K562 (cell line): ENCODE measurements around the gene SEC16A. TPM values are rescaled to one million over a fixed set of nuclear protein-coding genes. Genes with fewer than 3 reads are reported as not detected.

Source experiments
- CEBPB ChIP-seq: fragments of 450-650 bp; IDR thresholded peaks from 2 replicates; pipeline ENCODE4 v1.6.1; 2016; ENCODE audit warnings: missing genetic modification characterization, missing compliant biosample characterization
- CREB3L1 ChIP-seq: fragments of 450-650 bp; IDR thresholded peaks from 2 replicates; pipeline ENCODE4 v1.6.1; 2014; ENCODE audit warnings: low read depth, mild to moderate bottlenecking, moderate library complexity, borderline replicate concordance
- CTCFL ChIP-seq: IDR thresholded peaks from 2 replicates; pipeline ENCODE4 v1.6.1; 2011; ENCODE audit warnings: borderline replicate concordance, low read depth, mild to moderate bottlenecking, moderate library complexity, low read length; ENCODE audit not compliant: insufficient read depth, poor library complexity, severe bottlenecking
- HDAC2 ChIP-seq: fragments of 450-650 bp; IDR thresholded peaks from 2 replicates; pipeline ENCODE4 v1.6.1; 2016; ENCODE audit warnings: mild to moderate bottlenecking
- IRF2 ChIP-seq: sonication (generic); formaldehyde crosslinking; IDR thresholded peaks from 2 replicates; pipeline ENCODE4 v1.8.1; 2022; ENCODE audit warnings: mild to moderate bottlenecking, missing genetic modification reagents
- KDM4B ChIP-seq, 2 experiments: fragments of 450-650 bp in 1 of 2; sonication (generic) in 1 of 2; IDR thresholded peaks; 2 replicates each; pipeline ENCODE4 v1.6.1; 2016 to 2017; ENCODE audit warnings: borderline replicate concordance in 2 of 2, antibody characterized with exemption in 1 of 2, low read depth in 1 of 2, mild to moderate bottlenecking in 1 of 2
- NFRKB ChIP-seq: fragments of 450-650 bp; IDR thresholded peaks from 2 replicates; pipeline ENCODE4 v1.6.1; 2016; ENCODE audit warnings: low read depth
- NFXL1 ChIP-seq: fragments of 450-650 bp; formaldehyde crosslinking; IDR thresholded peaks from 2 replicates; pipeline ENCODE4 v1.4.0; 2021; ENCODE audit warnings: mild to moderate bottlenecking
- SAFB ChIP-seq: fragments of 200-400 bp; formaldehyde crosslinking; IDR thresholded peaks from 2 replicates; pipeline ENCODE4 v1.6.1; 2017; ENCODE audit warnings: low read depth, low read length, borderline replicate concordance
- SPI1 ChIP-seq: IDR thresholded peaks from 2 replicates; pipeline ENCODE4 v1.6.1; 2011; ENCODE audit warnings: low read depth, low read length, control low read depth, borderline replicate concordance
- TBP ChIP-seq: optimal IDR thresholded peaks from 2 replicates; pipeline ENCODE3; 2011; ENCODE audit warnings: low read depth, low read length, improper control_type of control experiment
- TEAD4 ChIP-seq, 2 experiments: sonication (generic) in 1 of 2; formaldehyde crosslinking in 1 of 2; IDR thresholded peaks; 2 replicates each; pipeline versions ENCODE4 v1.6.1 to v1.8.0; 2012 to 2022; ENCODE audit warnings: borderline replicate concordance in 1 of 2, inconsistent platforms in 1 of 2, low read length in 1 of 2, mild to moderate bottlenecking in 1 of 2, missing genetic modification reagents in 1 of 2
- ZBTB17 ChIP-seq: fragments of 450-650 bp; formaldehyde crosslinking; IDR thresholded peaks from 2 replicates; pipeline ENCODE4 v1.4.0; 2020; ENCODE audit warnings: mild to moderate bottlenecking
- ZEB2 ChIP-seq: fragments of 450-650 bp; IDR thresholded peaks from 2 replicates; pipeline ENCODE4 v1.6.1; 2016
- ZFX ChIP-seq: sonication (generic); formaldehyde crosslinking; IDR thresholded peaks from 2 replicates; pipeline ENCODE4 v1.8.0; 2022; ENCODE audit warnings: mild to moderate bottlenecking, missing genetic modification reagents, moderate library complexity
- ZNF592 ChIP-seq: fragments of 450-650 bp; IDR thresholded peaks from 2 replicates; pipeline ENCODE4 v1.6.1; 2017; ENCODE audit warnings: antibody characterized with exemption, mild to moderate bottlenecking
- ZNF766 ChIP-seq: fragments of 200-800 bp; sonication (Bioruptor generic); conservative IDR thresholded peaks from 2 replicates; pipeline ENCODE4 v1.6.1; 2016; ENCODE audit warnings: missing genetic modification characterization, missing compliant biosample characterization
- polyA plus RNA-seq, 8 experiments: library from polyadenylated mRNA; depleted of rRNA in 4 of 8; stranded (reverse) in 5 of 8; unstranded in 3 of 8; fragments of >200 nt; fragmentation: Nextera tagmentation in 2 of 8; fragmentation: Illumina TruSeq in 1 of 8; extraction: Ambion mirVana in 2 of 8; extraction: Trizol in 1 of 8; gene quantifications; 2 replicates each; pipeline versions ENCODE4 v1.2.1 to v1.2.3, GENCODE V29; 2011 to 2014; ENCODE audit warnings: inconsistent platforms in 1 of 8, missing spikeins in 1 of 8
- total RNA-seq, 7 experiments: library from RNA; depleted of rRNA in 6 of 7; stranded (reverse); fragments of >200 nt in 6 of 7; fragmentation: Illumina TruSeq in 2 of 7; extraction: Trizol in 2 of 7; gene quantifications; 2 replicates each; pipeline versions ENCODE4 v1.2.1 to v1.2.3, GENCODE V29; 2011 to 2021; ENCODE audit warnings: low replicate concordance in 1 of 7
- TF ChIP-seq, protein P1 (sequence below): sonication (generic); formaldehyde crosslinking; IDR thresholded peaks from 2 replicates; pipeline ENCODE4 v1.8.0; 2023; ENCODE audit warnings: mild to moderate bottlenecking, missing genetic modification reagents

The SEC16A gene
- total and polyA plus RNA-seq, 9 of the 15 experiments (the other 6 are each of a cell fraction or from before 2014, with no cell fraction given): 8.3 to 62.8 (median 14.0) TPM

DNA sequence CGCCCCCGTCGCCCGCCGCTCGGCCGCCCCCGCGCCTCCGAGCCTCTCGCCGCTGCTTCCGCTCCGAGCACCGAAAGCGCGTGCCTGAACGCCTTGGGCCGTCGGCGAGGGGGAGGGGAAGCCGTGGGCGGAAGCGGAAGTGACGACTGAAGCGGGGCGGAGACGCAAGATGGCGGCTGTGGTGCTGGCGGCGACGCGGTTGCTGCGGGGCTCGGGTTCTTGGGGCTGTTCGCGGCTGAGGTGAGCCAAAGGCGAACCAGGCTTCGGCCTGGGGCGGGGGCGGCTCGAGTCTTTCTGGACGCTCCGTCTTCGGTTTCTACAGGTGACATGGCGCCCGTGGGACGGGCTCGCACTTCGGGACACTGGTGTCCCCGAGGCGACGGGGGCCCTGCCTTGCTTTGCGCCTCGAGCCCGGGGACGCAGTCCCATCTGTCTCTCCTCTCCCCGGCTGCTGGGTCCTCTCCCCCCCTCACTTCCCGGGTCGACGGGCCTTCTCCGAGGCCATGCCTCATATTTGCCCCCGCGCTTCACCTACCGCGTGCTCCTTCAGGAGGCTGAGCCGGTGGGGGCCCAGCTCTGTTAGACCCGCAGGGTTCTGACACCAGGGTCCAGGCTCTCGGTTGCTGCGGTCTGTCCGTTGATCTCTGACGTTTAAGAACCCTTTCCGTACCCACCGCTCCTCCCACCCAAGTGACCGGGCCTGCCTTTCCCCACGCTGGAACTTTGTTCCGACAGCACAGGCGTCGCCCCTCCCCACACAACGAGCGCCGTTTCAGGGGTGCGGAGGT lies 72.1 kb downstream of the SEC16A start, which contains the start of the genes ENTR1 and PMPCA (continued):
- peak; percentile 43; the same call in 1 of the 2 replicates for TF ChIP-seq CREB3L1
- TF ChIP-seq SAFB: 0 out of 2 replicates have a peak, but pooled peaks have one; percentile 33
- no peak for TF ChIP-seq ZNF766 (CRISPR knock-in tag)
- TF ChIP-seq TEAD4 (IDR thresholded peaks at IDR 0.05; ENCODE audit: low read length): no peak; the same call in 1 of the 2 replicates
- TF ChIP-seq TEAD4 (CRISPR knock-in tag; IDR thresholded peaks at IDR 0.05; ENCODE audit: borderline replicate concordance): no peak
- TF ChIP-seq ZBTB17 (CRISPR knock-in tag): peak; percentile 57; the same call in 1 of the 2 replicates
- TF ChIP-seq HDAC2: peak; percentile 55; the same call in 1 of the 2 replicates
- TF ChIP-seq CEBPB: no peak
- TF ChIP-seq NFRKB: peak; percentile 63; the same call in 1 of the 2 replicates
- no peak for TF ChIP-seq ZNF592
- TF ChIP-seq SPI1: peak; percentile 90
- TF ChIP-seq ZEB2: no peak
- TF ChIP-seq NFXL1 (CRISPR knock-in tag): no peak
- TF ChIP-seq, protein P1, sequence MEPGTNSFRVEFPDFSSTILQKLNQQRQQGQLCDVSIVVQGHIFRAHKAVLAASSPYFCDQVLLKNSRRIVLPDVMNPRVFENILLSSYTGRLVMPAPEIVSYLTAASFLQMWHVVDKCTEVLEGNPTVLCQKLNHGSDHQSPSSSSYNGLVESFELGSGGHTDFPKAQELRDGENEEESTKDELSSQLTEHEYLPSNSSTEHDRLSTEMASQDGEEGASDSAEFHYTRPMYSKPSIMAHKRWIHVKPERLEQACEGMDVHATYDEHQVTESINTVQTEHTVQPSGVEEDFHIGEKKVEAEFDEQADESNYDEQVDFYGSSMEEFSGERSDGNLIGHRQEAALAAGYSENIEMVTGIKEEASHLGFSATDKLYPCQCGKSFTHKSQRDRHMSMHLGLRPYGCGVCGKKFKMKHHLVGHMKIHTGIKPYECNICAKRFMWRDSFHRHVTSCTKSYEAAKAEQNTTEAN (CRISPR knock-in tag): 0 out of 2 replicates have a peak, but pooled peaks have one; percentile 69
- no peak for TF ChIP-seq IRF2 (CRISPR knock-in tag)
- no peak for TF ChIP-seq CTCFL
- TF ChIP-seq ZFX (CRISPR knock-in tag): peak; percentile 77
- TF ChIP-seq KDM4B (IDR thresholded peaks at IDR 0.05; ENCODE audit: borderline replicate concordance in 2 of 2, low read depth in 1 of 2): peak in 1 of 2 experiments; percentile 83; a peak in 2 of 4 replicates
- TF ChIP-seq TBP: peak; percentile 90
